ENCODE results near the gene INMT.
A peak's percentile ranks its signal among the peaks of the same experiment; 100 is the strongest.

The INMT gene

GRCh38 chr7:30728591-30729100 lies 23.3 kb upstream of the INMT start:
- no peak for DNase-seq

- DNase-seq = no peak
Observed at GRCh38 chr7:30729642-30730041, 22.3 kb upstream of the INMT start.

- DNase-seq = no peak
Observed at GRCh38 chr7:30730097-30730496, 21.8 kb upstream of the INMT start.

GRCh38 chr7:30730996-30731395 lies 20.9 kb upstream of the INMT start:
- DNase-seq = no peak

- no peak for DNase-seq
Observed at GRCh38 chr7:30731581-30731980, 20.4 kb upstream of the INMT start.

- no peak for DNase-seq
Observed at GRCh38 chr7:30732606-30733005, 19.3 kb upstream of the INMT start.

GRCh38 chr7:30733216-30733615 lies 18.7 kb upstream of the INMT start:
- DNase-seq = no peak

- no peak for DNase-seq
Observed at GRCh38 chr7:30733691-30734090, 18.2 kb upstream of the INMT start.

- no peak for DNase-seq
Observed at GRCh38 chr7:30734497-30734896, 17.4 kb upstream of the INMT start.

GRCh38 chr7:30735631-30736030 lies 16.3 kb upstream of the INMT start:
- DNase-seq = no peak

GRCh38 chr7:30736291-30736690 lies 15.6 kb upstream of the INMT start:
- DNase-seq = no peak

- DNase-seq = no peak
Observed at GRCh38 chr7:30738026-30738915, 13.7 kb upstream of the INMT start.

GRCh38 chr7:30739691-30740090 lies 12.2 kb upstream of the INMT start:
- DNase-seq = no peak

- DNase-seq = peak; percentile 77
Observed at GRCh38 chr7:30740417-30741181, 11.3 kb upstream of the INMT start.

- no peak for DNase-seq
Observed at GRCh38 chr7:30741289-30741688, 10.6 kb upstream of the INMT start.

GRCh38 chr7:30743371-30744074 lies 8.4 kb upstream of the INMT start:
- no peak for DNase-seq

GRCh38 chr7:30744075-30744417 lies 7.9 kb upstream of the INMT start:
- DNase-seq = no peak

- DNase-seq = no peak
Observed at GRCh38 chr7:30745261-30745941, 6.5 kb upstream of the INMT start.

- DNase-seq = no peak
Observed at GRCh38 chr7:30750010-30750409, 1.9 kb upstream of the INMT start.

GRCh38 chr7:30750683-30751650 lies 968 bp upstream of the INMT start:
- DNase-seq = peak; percentile 92

GRCh38 chr7:30752484-30752883 lies 549 bp downstream of the INMT start:
- no peak for DNase-seq

GRCh38 chr7:30752979-30753378 lies 1.0 kb downstream of the INMT start:
- peak; percentile 93 for DNase-seq

Measured in left hindlimb (tissue), 1 donor.